Gastroesophageal sphincter (tissue), 4 donors: ENCODE measurements around the gene LRP1B. TPM values are rescaled to one million over a fixed set of nuclear protein-coding genes. Genes with fewer than 3 reads are reported as not detected.
"Not testable (repeated sequence)": the region's sequence is repeated elsewhere in the genome, so short reads cannot be mapped to it uniquely, and the experiment has no call there.

Experiments
- ATAC-seq: fragments of 150-250 bp; one replicate; pipeline ENCODE4 v1.9.1; 2016; ENCODE audit warnings: mild to moderate bottlenecking, moderate library complexity
- H3K27ac ChIP-seq, 4 donors: fragments of 200-600 bp; sonication (generic) in 3 of 4; 1 replicate in 3 of 4; 2 replicates in 1 of 4; pipeline ENCODE4 v1.5.1; 2016 to 2019
- H3K27me3 ChIP-seq: fragments of 200-600 bp; sonication (generic); one replicate; pipeline ENCODE4 v1.5.1; 2019
- H3K36me3 ChIP-seq, 2 donors: fragments of 200-600 bp; sonication (generic); one replicate each; pipeline ENCODE4 v1.5.1; 2019; ENCODE audit warnings: control low read depth in 1 of 2
- H3K4me1 ChIP-seq, 3 donors: fragments of 200-600 bp; sonication (generic); 1 replicate in 2 of 3; 2 replicates in 1 of 3; pipeline ENCODE4 v1.5.1; 2016 to 2019; ENCODE audit warnings: control low read depth in 2 of 3
- H3K4me3 ChIP-seq, 2 donors: fragments of 200-600 bp; sonication (generic); one replicate each; pipeline ENCODE4 v1.5.1; 2019; ENCODE audit warnings: mild to moderate bottlenecking in 1 of 2, moderate library complexity in 1 of 2
- H3K9me3 ChIP-seq, 3 donors: fragments of 200-600 bp; sonication (generic); one replicate each; pipeline ENCODE4 v1.5.1; 2017 to 2019; ENCODE audit warnings: control low read depth in 2 of 3
- CTCF ChIP-seq, 4 experiments: fragments of 200-600 bp in 2 of 4; fragments of 450-650 bp in 2 of 4; sonication (generic) in 1 of 4; IDR thresholded peaks; one replicate each; pipeline ENCODE4 v1.5.1; 2017 to 2019; ENCODE audit warnings: antibody characterized with exemption in 4 of 4, mild to moderate bottlenecking in 2 of 4, moderate library complexity in 2 of 4
- EP300 ChIP-seq: sonication (generic); formaldehyde crosslinking; IDR thresholded peaks from one replicate; pipeline ENCODE4 v1.6.1; 2017; ENCODE audit warnings: antibody characterized with exemption, mild to moderate bottlenecking
- POLR2A ChIP-seq, 2 donors: fragments of 450-650 bp; IDR thresholded peaks; one replicate each; pipeline ENCODE4 v1.6.1; 2017; ENCODE audit warnings: antibody characterized with exemption in 2 of 2, mild to moderate bottlenecking in 2 of 2, moderate library complexity in 1 of 2
- POLR2AphosphoS5 ChIP-seq: sonication (generic); formaldehyde crosslinking; IDR thresholded peaks from one replicate; pipeline ENCODE4 v1.6.1; 2017; ENCODE audit warnings: antibody characterized with exemption
- WGBS, 2 donors: methylation state at CpG; one replicate each; pipeline ENCODE4 v1.1.5; 2018; ENCODE audit warnings: low coverage in 1 of 2; 5-methylcytosine and 5-hydroxymethylcytosine counted together
- total RNA-seq, 4 donors: library from RNA; depleted of rRNA; stranded (reverse); fragments of >200 nt; gene quantifications; one replicate each; pipeline ENCODE4 v1.1.0, GENCODE V29; 2016

LRP1B gene
- total RNA-seq, 4 donors from 2014 or later: 0.27 to 20.7 (median 3.2) TPM

GRCh38 chr2:141835103-141835502 is 295.7 kb downstream of the LRP1B start:
- no peak for TF ChIP-seq POLR2A (IDR thresholded peaks at IDR 0.05)
- TF ChIP-seq POLR2AphosphoS5: no peak
- TF ChIP-seq EP300: no peak
- TF ChIP-seq CTCF (IDR thresholded peaks at IDR 0.05): no peak
- WGBS, 2 donors: 86 to 100% methylated on average over 1 of the region's 1 CpG
- H3K9me3 ChIP-seq: no peaks in the 10 kb centered on the region
- no peak overlapping the region for H3K27ac ChIP-seq
- H3K36me3 ChIP-seq: no peaks in the 10 kb centered on the region
- no peak overlapping the region for H3K4me3 ChIP-seq
- ATAC-seq: no peak
- no peaks in the 10 kb centered on the region for H3K27me3 ChIP-seq
- no peaks in the 10 kb centered on the region for H3K4me1 ChIP-seq

- ATAC-seq: no peak
- no peaks in the 10 kb centered on the region for H3K9me3 ChIP-seq
Measured at GRCh38 chr2:141828761-141829160, 302.1 kb downstream of the LRP1B start.

DNA sequence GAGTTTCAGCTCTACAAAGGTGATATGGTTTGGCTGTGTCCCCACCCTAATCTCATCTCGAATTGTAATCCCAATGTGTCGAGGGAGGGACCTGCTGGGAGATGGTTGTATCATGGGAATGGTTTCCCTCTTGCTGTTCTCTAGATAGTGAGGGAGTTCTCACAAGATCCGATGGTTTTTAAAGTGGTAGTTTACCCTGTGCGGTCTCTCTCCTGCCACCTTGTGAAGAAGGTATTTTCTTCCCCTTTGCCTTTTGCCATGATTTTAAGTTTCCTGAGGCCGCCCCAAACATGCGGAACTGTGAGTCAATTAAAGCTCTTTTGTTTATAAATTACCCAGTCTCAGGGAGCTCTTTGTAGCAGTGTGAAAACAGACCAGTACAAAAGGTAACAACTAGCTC is 306.0 kb downstream of the LRP1B start:
- H3K36me3 ChIP-seq: no peaks in the 10 kb centered on the region
- no peaks in the 10 kb centered on the region for H3K4me1 ChIP-seq
- no peak for TF ChIP-seq POLR2A (IDR thresholded peaks at IDR 0.05)
- no peak for TF ChIP-seq CTCF (IDR thresholded peaks at IDR 0.05)
- no peak for TF ChIP-seq EP300
- no peak for TF ChIP-seq POLR2AphosphoS5
- H3K4me3 ChIP-seq: no peak overlapping the region
- H3K27me3 ChIP-seq: no peaks in the 10 kb centered on the region
- ATAC-seq: no peak
- H3K9me3 ChIP-seq: no peaks in the 10 kb centered on the region
- WGBS, 2 donors: 68 to 94% methylated on average over 4 to 5 of the region's 6 CpGs
- no peak overlapping the region for H3K27ac ChIP-seq

More at GRCh38 chr2:141828761-141829160, 302.1 kb downstream of the LRP1B start:
- TF ChIP-seq CTCF (IDR thresholded peaks at IDR 0.05): no peak
- no peak for TF ChIP-seq POLR2A (IDR thresholded peaks at IDR 0.05)
- no peak for TF ChIP-seq POLR2AphosphoS5
- TF ChIP-seq EP300: no peak
- H3K4me1 ChIP-seq: no peaks in the 10 kb centered on the region
- 92 to 96% methylated on average over 6 of the region's 6 CpGs for WGBS, 2 donors
- H3K36me3 ChIP-seq: no peaks in the 10 kb centered on the region
- no peaks in the 10 kb centered on the region for H3K27me3 ChIP-seq
- H3K27ac ChIP-seq: no peak overlapping the region
- H3K4me3 ChIP-seq: no peak overlapping the region

GRCh38 chr2:141820893-141821292 is 309.9 kb downstream of the LRP1B start:
- no peaks in the 10 kb centered on the region for H3K4me1 ChIP-seq
- H3K27ac ChIP-seq: no peak overlapping the region
- TF ChIP-seq CTCF (IDR thresholded peaks at IDR 0.05) (no peak), POLR2AphosphoS5 (no peak), EP300 (no peak), POLR2A (IDR thresholded peaks at IDR 0.05) (no peak)
- 88 to 94% methylated on average over 3 of the region's 3 CpGs for WGBS, 2 donors
- no peaks in the 10 kb centered on the region for H3K9me3 ChIP-seq
- no peaks in the 10 kb centered on the region for H3K36me3 ChIP-seq
- H3K27me3 ChIP-seq: no peaks in the 10 kb centered on the region
- ATAC-seq: no peak
- no peak overlapping the region for H3K4me3 ChIP-seq

GRCh38 chr2:141815320-141815719 is 315.5 kb downstream of the LRP1B start:
- not testable (repeated sequence) for H3K27me3 ChIP-seq, ATAC-seq, H3K4me3 ChIP-seq, H3K27ac ChIP-seq, H3K9me3 ChIP-seq, H3K36me3 ChIP-seq, H3K4me1 ChIP-seq
- 79 to 85% methylated on average over 2 to 3 of the region's 3 CpGs for WGBS, 2 donors

GRCh38 chr2:141814150-141814549 is 316.7 kb downstream of the LRP1B start:
- H3K27me3 ChIP-seq: no peaks in the 10 kb centered on the region
- no peak for TF ChIP-seq EP300
- TF ChIP-seq POLR2A (IDR thresholded peaks at IDR 0.05): no peak
- no peak for TF ChIP-seq POLR2AphosphoS5
- no peak for TF ChIP-seq CTCF (IDR thresholded peaks at IDR 0.05)
- peaks cover 0 to 8% (median 0%) of the 10 kb centered on the region in 3 donors for H3K9me3 ChIP-seq
- H3K27ac ChIP-seq: no peak overlapping the region
- ATAC-seq: no peak
- no peaks in the 10 kb centered on the region for H3K36me3 ChIP-seq
- H3K4me1 ChIP-seq: no peaks in the 10 kb centered on the region
- WGBS, 2 donors: 66 to 82% methylated on average over 1 to 2 of the region's 2 CpGs
- no peak overlapping the region for H3K4me3 ChIP-seq
